ENCODE data around the gene BCL7B.

GRCh38 chr7:73586911-73587310 lies 29.4 kb upstream of the BCL7B start:
- TF ChIP-seq CTCF (IDR thresholded peaks at IDR 0.05) (no peak), TCF7L2 (IDR thresholded peaks at IDR 0.05; ENCODE audit: low read depth, low read length) (no peak), SIN3A (IDR thresholded peaks at IDR 0.05; ENCODE audit: borderline replicate concordance, insufficient read depth, low read depth, low read length) (no peak), REST (IDR thresholded peaks at IDR 0.05; ENCODE audit: insufficient read depth in 1 of 2, low read depth in 2 of 2, low read length in 1 of 2) (no peak), POLR2AphosphoS5 (IDR thresholded peaks at IDR 0.05; ENCODE audit: low read depth, low read length) (no peak)

Data from Panc1 (cell line).